ENCODE data around the gene IL22RA1. TPM values are rescaled to one million over a fixed set of nuclear protein-coding genes. Genes with fewer than 3 reads are reported as not detected.

IL22RA1 gene
- total RNA-seq, 1 experiment from 2014 or later: 0.13 TPM

- Histone ChIP-seq H4K20me1 (ENCODE audit: control insufficient read depth, insufficient read depth, insufficient read length) (no peaks in the 10 kb centered on the region), H4K91ac (ENCODE audit: insufficient read length, low read depth, low read length) (no peak overlapping the region), H2BK5ac (ENCODE audit: insufficient read length, low read length) (no peak overlapping the region), H2BK120ac (ENCODE audit: low read depth, low read length, poor library complexity, severe bottlenecking) (no peak overlapping the region), H2BK15ac (ENCODE audit: low read depth, low read length) (no peak overlapping the region), H3K23me2 (ENCODE audit: insufficient read length, low read depth, low read length, poor library complexity, severe bottlenecking) (no peaks in the 10 kb centered on the region), H2BK20ac (ENCODE audit: low read depth, low read length, poor library complexity, severe bottlenecking) (no peak overlapping the region), H3K23ac (ENCODE audit: insufficient read length, low read depth, low read length) (no peak overlapping the region), H4K8ac (replicated peaks; ENCODE audit: insufficient read length, low read depth, low read length) (no peak overlapping the region), H3K4me1 (ENCODE audit: insufficient read depth, low read length) (no peaks in the 10 kb centered on the region), H3T11ph (ENCODE audit: low read length) (no peak overlapping the region), H4K5ac (ENCODE audit: insufficient read length, low read depth, low read length) (no peak overlapping the region), H3K79me2 (ENCODE audit: insufficient read depth, low read length) (no peaks in the 10 kb centered on the region), H3K9me3 (ENCODE audit: control insufficient read depth, low read depth, low read length) (no peaks in the 10 kb centered on the region), H3K9ac (ENCODE audit: extremely low read depth, insufficient read length, low read length) (no peak overlapping the region), H3K56ac (ENCODE audit: insufficient read length, low read depth, low read length) (no peak overlapping the region), H3K4me2 (ENCODE audit: insufficient read depth, insufficient read length, low read length) (no peak overlapping the region), H3K4ac (ENCODE audit: low read depth, low read length) (no peak overlapping the region), H3K14ac (ENCODE audit: insufficient read depth, low read length) (no peak overlapping the region), H2AFZ (ENCODE audit: low read length) (no peak overlapping the region), H3K27me3 (ENCODE audit: insufficient read depth, low read length) (no peaks in the 10 kb centered on the region), H2AK5ac (ENCODE audit: insufficient read length, low read length) (no peak overlapping the region), H3K79me1 (ENCODE audit: insufficient read depth, low read depth, low read length, poor library complexity, severe bottlenecking) (no peaks in the 10 kb centered on the region), H2BK12ac (ENCODE audit: insufficient read length, low read depth, low read length) (no peak overlapping the region), H3K18ac (ENCODE audit: insufficient read length, low read depth, low read length) (no peak overlapping the region), H3K27ac (ENCODE audit: insufficient read length, low read depth, low read length) (no peak overlapping the region)
- no peak for DNase-seq
- H3K36me3 Mint-ChIP-seq (ENCODE audit: insufficient read depth in 1 of 3, low read depth in 3 of 3): peaks cover 0 to 8% (median 2%) of the 10 kb centered on the region in 3 experiments; a peak in 1 of 7 replicates
- H3K4me1 Mint-ChIP-seq: peaks cover 13 to 15% of the 10 kb centered on the region in 2 experiments
- no peak for TF ChIP-seq CTCF (conservative IDR thresholded peaks at IDR 0.05)
- peaks cover 0 to 13% of the 10 kb centered on the region in 2 experiments; a peak in 2 of 5 replicates for H3K9me3 Mint-ChIP-seq
- no peaks in the 10 kb centered on the region; the same call in 1 of the 2 replicates for H3K27me3 Mint-ChIP-seq (ENCODE audit: low read depth)
- no peak overlapping the region for H3K27ac Mint-ChIP-seq
- no peak overlapping the region for H3K4me3 Mint-ChIP-seq
- no CpG with 5 or more reads among the region's 5 CpGs for WGBS (ENCODE audit: extremely low coverage, insufficient read length, low lambda C conversion rate)
Observed at GRCh38 chr1:24126672-24127023, 16.3 kb downstream of the IL22RA1 start.

All from H9 (cell line).